ENCODE measurements around the gene SNUPN. TPM values are rescaled to one million over a fixed set of nuclear protein-coding genes. Genes with fewer than 3 reads are reported as not detected.

The SNUPN gene
- polyA plus RNA-seq, 1 donor (not counting 4 experiments of a cell fraction or from before 2014, with no cell fraction given), result 24.9 TPM

- dilution Hi-C loops (cut with MboI; ENCODE audit: extremely low pct_ligation_motif_present, low sequenced_read_pairs), result no loop called here
- no peak for DNase-seq (ENCODE audit: low read depth, low spot score)
- Histone ChIP-seq H3K27me3 (ENCODE audit: control insufficient read depth, extremely low read depth, insufficient read depth, low read length) (no peaks in the 10 kb centered on the region), H3K36me3 (ENCODE audit: control insufficient read depth in 2 of 2, extremely low read depth in 1 of 2, insufficient read depth in 2 of 2, low read length in 2 of 2) (peaks cover 4 to 14% of the 10 kb centered on the region in 2 experiments), H3K9ac (ENCODE audit: control insufficient read depth, extremely low read depth, insufficient read depth, low read length) (peak overlapping the region; percentile 95), H3K27ac (ENCODE audit: control insufficient read depth, insufficient read depth, low read length) (peak overlapping the region; percentile 90), H3K4me3 (ENCODE audit: control insufficient read depth in 2 of 3, extremely low read depth in 1 of 3, insufficient read depth in 2 of 3, low read depth in 1 of 3, low read length in 3 of 3) (peak overlapping the region; percentile 88 to 94 (median 91)), H3K4me1 (ENCODE audit: control insufficient read depth, extremely low read depth, insufficient read depth, low read length) (peaks cover 40% of the 10 kb centered on the region), H3K79me2 (ENCODE audit: control insufficient read depth, insufficient read depth, low read length) (peaks cover 51% of the 10 kb centered on the region), H4K20me1 (ENCODE audit: control insufficient read depth, extremely low read depth, insufficient read depth, low read length) (peaks cover 2% of the 10 kb centered on the region), H3K9me1 (ENCODE audit: control insufficient read depth, extremely low read depth, insufficient read depth, low read length) (peaks cover 7% of the 10 kb centered on the region), H2AFZ (ENCODE audit: control insufficient read depth, low read length) (no peak overlapping the region), H3K4me2 (ENCODE audit: control insufficient read depth, extremely low read depth, insufficient read depth, low read depth, low read length) (peak overlapping the region; percentile 88), H3K9me3 (ENCODE audit: control insufficient read depth, low read depth, low read length) (no peaks in the 10 kb centered on the region)
- no peak for TF ChIP-seq EZH2 (IDR thresholded peaks at IDR 0.05; ENCODE audit: low read length)
- TF ChIP-seq CTCF (optimal IDR thresholded peaks at IDR 0.05 in 1 of 3, IDR thresholded peaks at IDR 0.05 in 1 of 3, conservative IDR thresholded peaks at IDR 0.05 in 1 of 3; ENCODE audit: extremely low read depth in 1 of 3, insufficient read depth in 2 of 3, low read length in 3 of 3), result no peak
- FAIRE-seq, result no peak
Measured at GRCh38 chr15:75646944-75647364, 21.4 kb upstream of the SNUPN start.

- DNase-seq (ENCODE audit: low read depth, low spot score) (no peak), FAIRE-seq (peak; percentile 41)
- Histone ChIP-seq H3K27ac (ENCODE audit: control insufficient read depth, insufficient read depth, low read length) (peak overlapping the region; percentile 90), H2AFZ (ENCODE audit: control insufficient read depth, low read length) (no peak overlapping the region), H3K9me3 (ENCODE audit: control insufficient read depth, low read depth, low read length) (no peaks in the 10 kb centered on the region), H3K9me1 (ENCODE audit: control insufficient read depth, extremely low read depth, insufficient read depth, low read length) (peaks cover 7% of the 10 kb centered on the region), H3K79me2 (ENCODE audit: control insufficient read depth, insufficient read depth, low read length) (peaks cover 44% of the 10 kb centered on the region), H3K4me3 (ENCODE audit: control insufficient read depth in 2 of 3, extremely low read depth in 1 of 3, insufficient read depth in 2 of 3, low read depth in 1 of 3, low read length in 3 of 3) (peak overlapping the region; percentile 88 to 94 (median 91)), H4K20me1 (ENCODE audit: control insufficient read depth, extremely low read depth, insufficient read depth, low read length) (peaks cover 2% of the 10 kb centered on the region), H3K27me3 (ENCODE audit: control insufficient read depth, extremely low read depth, insufficient read depth, low read length) (no peaks in the 10 kb centered on the region), H3K4me1 (ENCODE audit: control insufficient read depth, extremely low read depth, insufficient read depth, low read length) (peaks cover 34% of the 10 kb centered on the region), H3K9ac (ENCODE audit: control insufficient read depth, extremely low read depth, insufficient read depth, low read length) (peak overlapping the region; percentile 95), H3K36me3 (ENCODE audit: control insufficient read depth in 2 of 2, extremely low read depth in 1 of 2, insufficient read depth in 2 of 2, low read length in 2 of 2) (peaks cover 4 to 14% of the 10 kb centered on the region in 2 experiments), H3K4me2 (ENCODE audit: control insufficient read depth, extremely low read depth, insufficient read depth, low read depth, low read length) (peak overlapping the region; percentile 88)
- dilution Hi-C loops (cut with MboI; ENCODE audit: extremely low pct_ligation_motif_present, low sequenced_read_pairs), result no loop called here
- TF ChIP-seq CTCF (optimal IDR thresholded peaks at IDR 0.05 in 1 of 3, IDR thresholded peaks at IDR 0.05 in 1 of 3, conservative IDR thresholded peaks at IDR 0.05 in 1 of 3; ENCODE audit: extremely low read depth in 1 of 3, insufficient read depth in 2 of 3, low read length in 3 of 3), result no peak
- TF ChIP-seq EZH2 (IDR thresholded peaks at IDR 0.05; ENCODE audit: low read length), result no peak
Measured at GRCh38 chr15:75646112-75646943, 20.8 kb upstream of the SNUPN start.
